AG09309 (cell line): Measurements from ENCODE around the gene CNNM3.
"Not testable (repeated sequence)": the region's sequence is repeated elsewhere in the genome, so short reads cannot be mapped to it uniquely, and the experiment has no call there.

ENCODE experiments used
- DNase-seq: peaks from one replicate; pipeline ENCODE4 v3.0.0-alpha.2; 2010; ENCODE audit warnings: low read depth
- H3K4me3 ChIP-seq: 2 replicates; pipeline ENCODE4 v1.5.1; 2011; ENCODE audit warnings: mild to moderate bottlenecking, low read depth, low read length, moderate library complexity; ENCODE audit not compliant: control insufficient read depth
- CTCF ChIP-seq: IDR thresholded peaks from 2 replicates; pipeline ENCODE4 v1.5.1; 2011; ENCODE audit warnings: mild to moderate bottlenecking, low read depth, low read length, inconsistent platforms; ENCODE audit not compliant: insufficient read depth, control insufficient read depth; ENCODE audit errors: missing control alignments

Gene CNNM3

GRCh38 chr2:96802721-96803120 lies 13.3 kb upstream of the CNNM3 start:
- TF ChIP-seq CTCF: no peak
- no peak for DNase-seq
- no peak overlapping the region for H3K4me3 ChIP-seq

- TF ChIP-seq CTCF: no peak
- DNase-seq: no peak
- no peak overlapping the region for H3K4me3 ChIP-seq
Measured at GRCh38 chr2:96804986-96805385, 11.1 kb upstream of the CNNM3 start.

- not testable (repeated sequence) for H3K4me3 ChIP-seq, DNase-seq
Measured at GRCh38 chr2:96805946-96806345, 10.1 kb upstream of the CNNM3 start.

GRCh38 chr2:96806468-96807126 lies 9.5 kb upstream of the CNNM3 start:
- no peak overlapping the region for H3K4me3 ChIP-seq
- TF ChIP-seq CTCF: no peak
- DNase-seq: no peak

GRCh38 chr2:96807127-96807471 lies 9.0 kb upstream of the CNNM3 start:
- DNase-seq: no peak
- no peak overlapping the region for H3K4me3 ChIP-seq
- TF ChIP-seq CTCF: no peak

GRCh38 chr2:96808176-96808837 lies 7.8 kb upstream of the CNNM3 start:
- TF ChIP-seq CTCF: no peak
- no peak for DNase-seq
- H3K4me3 ChIP-seq: no peak overlapping the region

- no peak for DNase-seq
- no peak for TF ChIP-seq CTCF
- no peak overlapping the region for H3K4me3 ChIP-seq
Measured at GRCh38 chr2:96809216-96809882, 6.7 kb upstream of the CNNM3 start.
